Ectodermal cell (in vitro differentiated cells): Measurements from ENCODE around the gene RPS8.

Experiments used
- H3K27ac ChIP-seq: 2 replicates; pipeline ENCODE4 v1.7.0; 2013; ENCODE audit warnings: mild to moderate bottlenecking, low read depth, low read length; ENCODE audit not compliant: insufficient read depth, poor library complexity, severe bottlenecking
- H3K27me3 ChIP-seq: 2 replicates; pipeline ENCODE4 v1.7.0; 2013; ENCODE audit warnings: mild to moderate bottlenecking, low read length; ENCODE audit not compliant: insufficient read depth, control insufficient read depth, poor library complexity, severe bottlenecking
- H3K36me3 ChIP-seq: one replicate; pipeline ENCODE4 v1.7.0; 2013; ENCODE audit warnings: low read length; ENCODE audit not compliant: control insufficient read depth, insufficient read depth
- H3K4me1 ChIP-seq: one replicate; pipeline ENCODE4 v1.7.0; 2013; ENCODE audit warnings: low read length; ENCODE audit not compliant: control insufficient read depth, insufficient read depth
- H3K4me3 ChIP-seq: 2 replicates; pipeline ENCODE4 v1.7.0; 2013; ENCODE audit warnings: low read depth, low read length, control low read depth; ENCODE audit not compliant: insufficient read depth
- H3K9me3 ChIP-seq: 2 replicates; pipeline ENCODE4 v1.7.0; 2013; ENCODE audit warnings: mild to moderate bottlenecking, low read length, moderate library complexity; ENCODE audit not compliant: control insufficient read depth
- WGBS, 2 experiments: methylation state at CpG; one replicate each; pipeline ENCODE4 v1.1.7; 2013; ENCODE audit warnings: missing lambda C conversion rate in 2 of 2; 5-methylcytosine and 5-hydroxymethylcytosine counted together

RPS8 gene

GRCh38 chr1:44780583-44781121, 5.3 kb downstream of the RPS8 start:
- 95 to 96% methylated on average over 14 of the region's 14 CpGs for WGBS, 2 experiments
- peaks cover 15% of the 10 kb centered on the region for H3K36me3 ChIP-seq

GRCh38 chr1:44783697-44784093, 8.4 kb downstream of the RPS8 start:
- H3K36me3 ChIP-seq = peaks cover 5% of the 10 kb centered on the region
- peaks cover 4% of the 10 kb centered on the region for H3K4me1 ChIP-seq
- no peak overlapping the region for H3K27ac ChIP-seq
- peaks cover 22% of the 10 kb centered on the region for H3K27me3 ChIP-seq
- WGBS, 2 experiments = 68 to 74% methylated on average over 8 of the region's 8 CpGs
- H3K9me3 ChIP-seq = no peaks in the 10 kb centered on the region
- H3K4me3 ChIP-seq = peak overlapping the region; percentile 32

More at GRCh38 chr1:44780583-44781121, 5.3 kb downstream of the RPS8 start:
- Histone ChIP-seq H3K27me3 (peaks cover 11% of the 10 kb centered on the region), H3K27ac (peak overlapping the region; percentile 6), H3K9me3 (no peaks in the 10 kb centered on the region), H3K4me3 (no peak overlapping the region), H3K4me1 (peaks cover 4% of the 10 kb centered on the region)

GRCh38 chr1:44784094-44785028, 9.0 kb downstream of the RPS8 start:
- no peaks in the 10 kb centered on the region for H3K9me3 ChIP-seq
- no peaks in the 10 kb centered on the region for H3K36me3 ChIP-seq
- peaks cover 22% of the 10 kb centered on the region for H3K27me3 ChIP-seq
- peak overlapping the region; percentile 32 for H3K4me3 ChIP-seq
- H3K27ac ChIP-seq = no peak overlapping the region
- H3K4me1 ChIP-seq = peaks cover 4% of the 10 kb centered on the region
- WGBS, 2 experiments = 8 to 9% methylated on average over 71 of the region's 71 CpGs

- Histone ChIP-seq H3K27ac (no peak overlapping the region), H3K4me3 (peak overlapping the region; percentile 32), H3K36me3 (no peaks in the 10 kb centered on the region), H3K4me1 (peaks cover 10% of the 10 kb centered on the region), H3K27me3 (peaks cover 22% of the 10 kb centered on the region), H3K9me3 (no peaks in the 10 kb centered on the region)
- WGBS, 2 experiments = 92 to 94% methylated on average over 6 of the region's 6 CpGs
These were observed 9.7 kb downstream of the RPS8 start for GRCh38 chr1:44785029-44785380.

GRCh38 chr1:44785501-44786137, 10.3 kb downstream of the RPS8 start:
- Histone ChIP-seq H3K27me3 (peaks cover 22% of the 10 kb centered on the region), H3K4me3 (no peak overlapping the region), H3K4me1 (peaks cover 10% of the 10 kb centered on the region), H3K27ac (no peak overlapping the region), H3K9me3 (no peaks in the 10 kb centered on the region), H3K36me3 (no peaks in the 10 kb centered on the region)
- WGBS, 2 experiments = 34 to 40% methylated on average over 10 to 11 of the region's 11 CpGs

- H3K27ac ChIP-seq = no peak overlapping the region
- peaks cover 22% of the 10 kb centered on the region for H3K27me3 ChIP-seq
- H3K36me3 ChIP-seq = no peaks in the 10 kb centered on the region
- 6% methylated on average over 49 of the region's 49 CpGs for WGBS, 2 experiments
- H3K4me3 ChIP-seq = peak overlapping the region; percentile 55
- H3K4me1 ChIP-seq = peaks cover 10% of the 10 kb centered on the region
- H3K9me3 ChIP-seq = no peaks in the 10 kb centered on the region
These were observed 10.9 kb downstream of the RPS8 start for GRCh38 chr1:44786138-44786840.

GRCh38 chr1:44786841-44787426, 11.6 kb downstream of the RPS8 start:
- H3K27ac ChIP-seq = no peak overlapping the region
- H3K27me3 ChIP-seq = peaks cover 22% of the 10 kb centered on the region
- H3K9me3 ChIP-seq = no peaks in the 10 kb centered on the region
- H3K36me3 ChIP-seq = no peaks in the 10 kb centered on the region
- peaks cover 10% of the 10 kb centered on the region for H3K4me1 ChIP-seq
- peak overlapping the region; percentile 55 for H3K4me3 ChIP-seq
- 81 to 88% methylated on average over 9 of the region's 9 CpGs for WGBS, 2 experiments

- Histone ChIP-seq H3K9me3 (no peaks in the 10 kb centered on the region), H3K4me3 (no peak overlapping the region), H3K27me3 (peaks cover 22% of the 10 kb centered on the region), H3K4me1 (peaks cover 10% of the 10 kb centered on the region), H3K36me3 (no peaks in the 10 kb centered on the region), H3K27ac (no peak overlapping the region)
- 93 to 96% methylated on average over 10 of the region's 10 CpGs for WGBS, 2 experiments
These were observed 12.2 kb downstream of the RPS8 start for GRCh38 chr1:44787506-44787905.

GRCh38 chr1:44788120-44788860, 12.9 kb downstream of the RPS8 start, which contains the start of gene BEST4:
Gene BEST4 (minus strand): TSS chr1:44788170. CDS start chr1:44787705, 465 bp downstream.
- H3K27ac ChIP-seq = no peak within 1 kb of the TSS
- no peaks in the 10 kb centered on the region for H3K36me3 ChIP-seq
- peaks cover 10% of the 10 kb centered on the region for H3K4me1 ChIP-seq
- no peak within 1 kb of the TSS for H3K4me3 ChIP-seq
- no peaks in the 10 kb centered on the region for H3K9me3 ChIP-seq
- peaks cover 22% of the 10 kb centered on the region for H3K27me3 ChIP-seq
- WGBS, 2 experiments = 94 to 95% methylated on average over 9 of the region's 9 CpGs
